ENCODE data around the gene SEZ6L.

- TF ChIP-seq, protein P1, sequence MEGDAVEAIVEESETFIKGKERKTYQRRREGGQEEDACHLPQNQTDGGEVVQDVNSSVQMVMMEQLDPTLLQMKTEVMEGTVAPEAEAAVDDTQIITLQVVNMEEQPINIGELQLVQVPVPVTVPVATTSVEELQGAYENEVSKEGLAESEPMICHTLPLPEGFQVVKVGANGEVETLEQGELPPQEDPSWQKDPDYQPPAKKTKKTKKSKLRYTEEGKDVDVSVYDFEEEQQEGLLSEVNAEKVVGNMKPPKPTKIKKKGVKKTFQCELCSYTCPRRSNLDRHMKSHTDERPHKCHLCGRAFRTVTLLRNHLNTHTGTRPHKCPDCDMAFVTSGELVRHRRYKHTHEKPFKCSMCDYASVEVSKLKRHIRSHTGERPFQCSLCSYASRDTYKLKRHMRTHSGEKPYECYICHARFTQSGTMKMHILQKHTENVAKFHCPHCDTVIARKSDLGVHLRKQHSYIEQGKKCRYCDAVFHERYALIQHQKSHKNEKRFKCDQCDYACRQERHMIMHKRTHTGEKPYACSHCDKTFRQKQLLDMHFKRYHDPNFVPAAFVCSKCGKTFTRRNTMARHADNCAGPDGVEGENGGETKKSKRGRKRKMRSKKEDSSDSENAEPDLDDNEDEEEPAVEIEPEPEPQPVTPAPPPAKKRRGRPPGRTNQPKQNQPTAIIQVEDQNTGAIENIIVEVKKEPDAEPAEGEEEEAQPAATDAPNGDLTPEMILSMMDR (IDR thresholded peaks at IDR 0.05), result no peak
- no peak for TF ChIP-seq POLR2A (IDR thresholded peaks at IDR 0.05)
Observed at GRCh38 chr22:26410386-26410785, 241.1 kb downstream of the SEZ6L start.

All from adrenal gland (tissue), 5 donors.